T47D (cell line): Measurements from ENCODE around the gene LGR6.

Experiments used
- DNase-seq, 2 experiments: peaks; one replicate each; pipeline versions ENCODE4 v3.0.0 to v3.0.0-alpha.2; 2011 to 2012; ENCODE audit warnings: low read depth in 1 of 2, low spot score in 1 of 2
- JUND ChIP-seq: IDR thresholded peaks from 2 replicates; pipeline ENCODE4 v1.6.1; 2012; ENCODE audit warnings: low read depth
- in situ Hi-C: cut with HindIII; loops from 2 replicates; pipeline ENCODE4 v1.10.0; 2016; ENCODE audit warnings: low sequenced_read_pairs, low pct_unique_long_range_greater_than_20kb

The LGR6 gene

DNA sequence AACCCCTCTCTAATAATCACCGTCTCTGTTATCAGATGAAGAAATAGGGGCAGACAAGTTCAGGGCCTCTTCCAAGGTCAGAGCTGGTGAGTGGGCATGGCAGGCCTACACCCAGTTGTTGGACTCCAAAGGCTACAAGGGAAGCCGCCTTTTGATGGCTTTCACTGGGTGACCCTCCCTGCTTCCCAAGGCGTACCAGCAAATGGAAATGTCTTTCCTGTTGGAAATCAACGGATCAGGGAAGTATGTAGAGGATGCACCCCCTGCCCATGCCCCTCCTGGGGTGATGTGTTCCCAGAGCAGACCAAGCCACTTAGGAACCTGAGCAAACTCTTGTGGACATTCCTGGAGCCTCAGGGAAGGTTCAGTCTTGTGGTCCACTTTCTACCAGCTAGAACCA, 47.4 kb downstream of the LGR6 start:
- no peak for DNase-seq

GRCh38 chr1:202241376-202242079, 47.9 kb downstream of the LGR6 start:
- no peak for TF ChIP-seq JUND
- DNase-seq: peak; percentile 84 to 87
- in situ Hi-C loops: no loop called here

More for the DNA sequence above, 47.4 kb downstream of the LGR6 start:
- in situ Hi-C loops: no loop called here
- no peak for TF ChIP-seq JUND

GRCh38 chr1:202242080-202242419, 48.5 kb downstream of the LGR6 start:
- DNase-seq: no peak
- no peak for TF ChIP-seq JUND
- in situ Hi-C loops: no loop called here

DNA sequence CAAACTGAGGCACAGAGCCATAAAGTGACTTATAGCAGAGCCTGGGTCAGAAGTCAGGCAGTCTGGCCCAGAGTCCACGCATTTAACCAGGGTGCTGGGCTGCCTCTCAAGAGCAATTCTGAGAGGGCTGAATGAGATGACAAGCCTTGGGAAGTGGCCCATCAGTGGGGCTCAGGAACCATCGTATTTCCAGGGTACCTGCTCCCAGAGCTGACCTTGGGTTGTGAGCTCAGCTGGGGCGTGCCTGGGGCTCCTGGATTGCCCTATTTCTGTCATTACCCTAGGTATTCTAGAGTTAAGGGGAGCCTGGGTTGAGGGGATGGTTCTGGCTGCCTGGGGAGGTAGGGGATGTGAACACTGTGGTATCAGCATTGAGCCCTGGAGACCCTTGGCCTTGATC, 49.4 kb downstream of the LGR6 start:
- no peak for DNase-seq
- in situ Hi-C loops: no loop called here
- no peak for TF ChIP-seq JUND

DNA sequence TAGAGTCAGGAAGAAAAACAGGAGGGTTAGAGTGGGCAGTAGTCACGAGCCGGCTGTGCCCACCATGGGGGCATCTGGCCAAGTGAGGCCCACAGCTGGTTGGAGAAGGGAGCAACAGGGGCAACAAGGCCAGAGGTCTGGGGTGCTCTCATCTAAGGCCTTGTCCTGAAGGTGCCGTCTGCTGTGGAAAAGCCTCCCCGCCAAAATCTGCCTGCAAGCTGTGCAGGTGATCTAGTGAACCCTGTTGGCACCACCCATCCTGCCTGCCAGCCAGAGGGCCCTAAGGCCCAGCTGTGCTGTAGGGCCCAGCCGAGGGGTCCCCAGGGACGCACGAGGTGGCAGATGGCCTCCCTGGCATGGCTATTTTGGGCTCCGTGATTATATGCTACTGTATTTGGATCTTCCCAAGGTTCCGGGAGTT, 51.3 kb downstream of the LGR6 start:
- in situ Hi-C loops: no loop called here
- DNase-seq: no peak
- no peak for TF ChIP-seq JUND

GRCh38 chr1:202245391-202245790, 51.8 kb downstream of the LGR6 start:
- no peak for DNase-seq
- in situ Hi-C loops: no loop called here
- no peak for TF ChIP-seq JUND

DNA sequence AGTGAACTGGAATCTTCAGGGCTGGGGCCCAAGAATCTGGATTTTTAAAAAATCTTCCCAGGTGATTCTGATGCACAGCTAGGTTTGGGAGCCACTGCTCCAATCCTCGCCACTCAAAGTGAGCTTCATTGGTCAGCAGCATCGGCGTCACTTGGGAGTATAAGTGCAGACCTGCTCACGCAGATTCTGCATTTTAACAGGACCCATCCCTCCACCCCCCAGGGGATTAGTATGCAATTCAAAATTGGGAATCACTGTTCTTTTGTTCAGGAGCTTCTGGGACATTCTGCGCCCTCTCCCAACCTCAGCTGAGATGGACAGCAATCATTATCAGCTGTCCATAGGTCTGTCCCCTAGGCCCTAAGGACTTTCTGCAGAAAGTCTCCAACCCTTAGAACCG, 53.5 kb downstream of the LGR6 start:
- DNase-seq: no peak
- in situ Hi-C loops: no loop called here
- no peak for TF ChIP-seq JUND

GRCh38 chr1:202247837-202248795, 54.5 kb downstream of the LGR6 start:
- no peak for DNase-seq
- no peak for TF ChIP-seq JUND
- in situ Hi-C loops: no loop called here

- TF ChIP-seq JUND: no peak
- DNase-seq: no peak
- in situ Hi-C loops: no loop called here
Measured at GRCh38 chr1:202248861-202249260, 55.3 kb downstream of the LGR6 start.

- TF ChIP-seq JUND: no peak
- in situ Hi-C loops: no loop called here
- DNase-seq: no peak
Measured at GRCh38 chr1:202249436-202249835, 55.8 kb downstream of the LGR6 start.

- no peak for DNase-seq
- no peak for TF ChIP-seq JUND
- in situ Hi-C loops: no loop called here
Measured at GRCh38 chr1:202249846-202250245, 56.2 kb downstream of the LGR6 start.

DNA sequence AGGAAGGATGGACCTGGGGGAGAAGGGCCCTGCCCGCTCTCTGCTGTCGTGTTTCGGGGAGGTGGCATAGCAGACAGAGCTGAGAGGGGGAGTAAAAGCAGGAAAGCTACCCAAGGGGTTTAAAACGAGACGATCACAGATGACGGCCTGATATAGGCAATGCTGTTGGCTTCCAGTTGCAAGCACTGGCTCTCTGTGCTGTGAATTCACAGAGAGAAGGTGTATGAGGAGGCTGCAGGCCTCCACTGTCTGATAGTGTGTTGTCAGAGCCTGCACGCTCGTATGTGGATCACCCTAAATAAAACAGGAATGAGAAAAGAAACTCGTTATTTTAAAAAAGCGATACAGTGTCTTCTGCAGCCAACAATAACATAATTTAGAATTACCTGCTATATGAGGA, 57.4 kb downstream of the LGR6 start:
- in situ Hi-C loops: no loop called here
- DNase-seq: no peak
- TF ChIP-seq JUND: no peak
